Breast epithelium (tissue), 4 donors: ENCODE data around the gene CD4. TPM values are rescaled to one million over a fixed set of nuclear protein-coding genes. Genes with fewer than 3 reads are reported as not detected.
A peak's percentile ranks its signal among the peaks of the same experiment; 100 is the strongest.

Experiments used
- DNase-seq, 2 donors: peaks; one replicate each; pipeline ENCODE4 v3.0.0-alpha.2; 2019; ENCODE audit warnings: low spot score in 2 of 2
- H3K27ac ChIP-seq, 2 donors: fragments of 200-600 bp; sonication (generic) in 1 of 2; one replicate each; pipeline ENCODE4 v1.5.1; 2016 to 2019; ENCODE audit warnings: mild to moderate bottlenecking in 1 of 2
- H3K27me3 ChIP-seq, 2 donors: fragments of 200-600 bp; sonication (generic) in 1 of 2; one replicate each; pipeline versions ENCODE4 v1.5.1 to v1.6.0; 2017 to 2019; ENCODE audit warnings: control low read depth in 1 of 2, mild to moderate bottlenecking in 1 of 2
- H3K36me3 ChIP-seq: fragments of 200-600 bp; one replicate; pipeline ENCODE4 v1.5.1; 2019
- H3K4me1 ChIP-seq, 2 donors: fragments of 200-600 bp; sonication (generic); one replicate each; pipeline ENCODE4 v1.5.1; 2016 to 2019; ENCODE audit warnings: control low read depth in 1 of 2
- H3K4me3 ChIP-seq, 3 donors: fragments of 200-600 bp; sonication (generic); 1 replicate in 2 of 3; 2 replicates in 1 of 3; pipeline ENCODE4 v1.5.1; 2016 to 2019; ENCODE audit warnings: mild to moderate bottlenecking in 3 of 3, moderate library complexity in 2 of 3
- H3K9me3 ChIP-seq, 2 donors: fragments of 200-600 bp; sonication (generic) in 1 of 2; one replicate each; pipeline ENCODE4 v1.5.1; 2016 to 2019; ENCODE audit warnings: control low read depth in 1 of 2
- POLR2A ChIP-seq: fragments of 450-650 bp; IDR thresholded peaks from one replicate; pipeline ENCODE4 v1.6.1; 2016; ENCODE audit warnings: antibody characterized with exemption, mild to moderate bottlenecking, moderate library complexity
- POLR2AphosphoS5 ChIP-seq, 3 donors: sonication (generic); formaldehyde crosslinking; IDR thresholded peaks; one replicate each; pipeline ENCODE4 v1.6.1; 2017; ENCODE audit warnings: antibody characterized with exemption in 3 of 3
- intact Hi-C: fragments of 100-400 bp; cut with DNase I; formaldehyde crosslinking; loops from one replicate; pipeline ENCODE4 v1.15.1; 2023; ENCODE audit warnings: low total_unique reads
- total RNA-seq, 3 donors: library from RNA; depleted of rRNA; stranded (reverse); fragments of >200 nt; gene quantifications; one replicate each; pipeline ENCODE4 v1.1.0, GENCODE V29; 2016
- TF ChIP-seq, protein P1 (sequence below), 3 donors: fragments of 450-650 bp; IDR thresholded peaks; one replicate each; pipeline ENCODE4 v1.5.1; 2016 to 2017; ENCODE audit warnings: antibody characterized with exemption in 3 of 3, mild to moderate bottlenecking in 3 of 3, moderate library complexity in 3 of 3

Gene CD4
- total RNA-seq, 3 donors from 2014 or later = 5.9 to 29.0 (median 11.0) TPM

DNA sequence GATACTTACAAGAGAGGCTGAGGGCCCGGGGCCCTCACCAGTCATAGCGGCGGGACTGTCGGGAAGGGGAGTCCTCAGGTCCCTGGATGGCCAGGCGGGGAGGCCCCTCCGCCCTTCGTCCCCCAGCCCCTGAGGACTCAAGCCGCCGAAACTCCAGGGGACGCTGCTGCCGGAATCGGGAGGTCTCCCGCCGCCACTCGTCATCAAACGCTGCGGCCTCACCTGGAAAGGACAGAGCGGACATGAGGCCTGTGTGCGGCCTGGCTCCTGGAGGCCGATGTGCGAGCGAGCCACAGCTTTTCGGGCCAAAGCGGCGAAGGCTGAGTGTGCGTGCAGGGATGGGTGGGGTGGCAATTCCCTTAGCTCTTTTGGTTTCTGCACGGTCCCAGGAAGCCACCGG is 40.6 kb upstream of the CD4 start:
- H3K4me3 ChIP-seq = no peak overlapping the region
- TF ChIP-seq, protein P1, sequence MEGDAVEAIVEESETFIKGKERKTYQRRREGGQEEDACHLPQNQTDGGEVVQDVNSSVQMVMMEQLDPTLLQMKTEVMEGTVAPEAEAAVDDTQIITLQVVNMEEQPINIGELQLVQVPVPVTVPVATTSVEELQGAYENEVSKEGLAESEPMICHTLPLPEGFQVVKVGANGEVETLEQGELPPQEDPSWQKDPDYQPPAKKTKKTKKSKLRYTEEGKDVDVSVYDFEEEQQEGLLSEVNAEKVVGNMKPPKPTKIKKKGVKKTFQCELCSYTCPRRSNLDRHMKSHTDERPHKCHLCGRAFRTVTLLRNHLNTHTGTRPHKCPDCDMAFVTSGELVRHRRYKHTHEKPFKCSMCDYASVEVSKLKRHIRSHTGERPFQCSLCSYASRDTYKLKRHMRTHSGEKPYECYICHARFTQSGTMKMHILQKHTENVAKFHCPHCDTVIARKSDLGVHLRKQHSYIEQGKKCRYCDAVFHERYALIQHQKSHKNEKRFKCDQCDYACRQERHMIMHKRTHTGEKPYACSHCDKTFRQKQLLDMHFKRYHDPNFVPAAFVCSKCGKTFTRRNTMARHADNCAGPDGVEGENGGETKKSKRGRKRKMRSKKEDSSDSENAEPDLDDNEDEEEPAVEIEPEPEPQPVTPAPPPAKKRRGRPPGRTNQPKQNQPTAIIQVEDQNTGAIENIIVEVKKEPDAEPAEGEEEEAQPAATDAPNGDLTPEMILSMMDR (IDR thresholded peaks at IDR 0.05) = no peak
- TF ChIP-seq POLR2AphosphoS5 (IDR thresholded peaks at IDR 0.05) (no peak), POLR2A (no peak)
- H3K27me3 ChIP-seq = no peaks in the 10 kb centered on the region
- H3K36me3 ChIP-seq = peaks cover 20% of the 10 kb centered on the region
- intact Hi-C loops = no loop called here
- peaks cover 0 to 9% of the 10 kb centered on the region in 2 donors for H3K4me1 ChIP-seq
- no peak overlapping the region for H3K27ac ChIP-seq
- no peaks in the 10 kb centered on the region for H3K9me3 ChIP-seq
- no peak for DNase-seq

- intact Hi-C loops = loop anchor here (1.0 kb wide), 1 partner anchor 83 kb away; no protein-coding TSS in a partner anchor
Measured at GRCh38 chr12:6750506-6750905, 38.8 kb upstream of the CD4 start.

GRCh38 chr12:6751767-6752166 is 37.6 kb upstream of the CD4 start:
- Histone ChIP-seq H3K27ac (peak overlapping the region; percentile 98 to 99), H3K27me3 (no peaks in the 10 kb centered on the region), H3K4me3 (peak overlapping the region; percentile 82 to 98 (median 94)), H3K4me1 (peaks cover 0 to 9% of the 10 kb centered on the region in 2 donors), H3K36me3 (peaks cover 20% of the 10 kb centered on the region), H3K9me3 (no peaks in the 10 kb centered on the region)
- intact Hi-C loops = no loop called here
- DNase-seq = no peak
- TF ChIP-seq POLR2A (no peak), POLR2AphosphoS5 (IDR thresholded peaks at IDR 0.05) (no peak)
- TF ChIP-seq, protein P1 (IDR thresholded peaks at IDR 0.05) = no peak

More at GRCh38 chr12:6750506-6750905, 38.8 kb upstream of the CD4 start:
- DNase-seq = no peak
- Histone ChIP-seq H3K4me3 (no peak overlapping the region), H3K4me1 (peaks cover 0 to 9% of the 10 kb centered on the region in 2 donors), H3K36me3 (peaks cover 20% of the 10 kb centered on the region), H3K27ac (no peak overlapping the region), H3K9me3 (no peaks in the 10 kb centered on the region), H3K27me3 (no peaks in the 10 kb centered on the region)
- TF ChIP-seq POLR2A (no peak), POLR2AphosphoS5 (IDR thresholded peaks at IDR 0.05) (no peak)
- TF ChIP-seq, protein P1 (IDR thresholded peaks at IDR 0.05) = no peak

GRCh38 chr12:6752167-6752920 is 37.0 kb upstream of the CD4 start:
- intact Hi-C loops = no loop called here
- H3K9me3 ChIP-seq = no peaks in the 10 kb centered on the region
- peak in 1 of 2 donors; percentile 45 for DNase-seq

More at GRCh38 chr12:6752167-6752920, 37.0 kb upstream of the CD4 start:
- no peak for TF ChIP-seq POLR2A
- no peak for TF ChIP-seq POLR2AphosphoS5 (IDR thresholded peaks at IDR 0.05)
- TF ChIP-seq, protein P1 (IDR thresholded peaks at IDR 0.05) = no peak
- Histone ChIP-seq H3K4me1 (peaks cover 0 to 9% of the 10 kb centered on the region in 2 donors), H3K36me3 (peaks cover 20% of the 10 kb centered on the region), H3K27ac (peak overlapping the region; percentile 98 to 99), H3K4me3 (peak overlapping the region; percentile 82 to 98 (median 94)), H3K27me3 (no peaks in the 10 kb centered on the region)
